Measurements from ENCODE around the gene ST8SIA1. TPM values are rescaled to one million over a fixed set of nuclear protein-coding genes. Genes with fewer than 3 reads are reported as not detected.
A peak's percentile ranks its signal among the peaks of the same experiment; 100 is the strongest.
"Not testable (repeated sequence)": the region's sequence is repeated elsewhere in the genome, so short reads cannot be mapped to it uniquely, and the experiment has no call there.

ST8SIA1 gene
- total RNA-seq, 2 experiments from 2014 or later = 9.5 to 9.6 TPM

DNA sequence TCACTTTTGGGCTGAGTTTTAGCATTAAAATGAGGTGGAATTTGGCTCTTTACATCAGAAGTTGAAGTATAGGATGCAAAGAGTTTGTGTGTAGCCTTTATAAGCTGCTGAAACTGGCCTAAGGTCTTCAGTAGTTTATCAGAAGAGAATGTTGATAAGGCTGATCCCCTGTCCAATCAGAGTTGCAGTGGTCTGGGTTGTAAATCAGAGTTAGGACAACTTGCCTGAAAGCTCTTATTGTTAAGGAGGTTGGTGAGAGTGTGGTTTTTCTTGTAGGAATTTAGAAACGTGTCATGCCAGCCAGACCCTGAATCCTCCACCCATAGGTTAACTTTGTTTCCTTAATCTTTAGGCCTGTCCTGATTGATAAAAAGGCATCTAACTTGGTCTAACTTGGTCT is 143.5 kb downstream of the ST8SIA1 start:
- ChIA-PET CTCF (no interaction called here), POLR2A (no interaction called here)
- Mint-ChIP-seq H3K36me3 (no peaks in the 10 kb centered on the region), H3K4me1 (ENCODE audit: low read depth) (peaks cover 4% of the 10 kb centered on the region), H3K27me3 (no peaks in the 10 kb centered on the region), H3K27ac (no peak overlapping the region), H3K4me3 (no peak overlapping the region), H3K9me3 (no peaks in the 10 kb centered on the region)
- DNase-seq = no peak
- intact Hi-C loops (cut with micrococcal nuclease) = loop anchor here (1.0 to 10.0 kb wide), 3 partner anchors 31 to 254 kb away; partner anchors contain the start of gene ST8SIA1

GRCh38 chr12:22188431-22188830 is 146.1 kb downstream of the ST8SIA1 start:
- ChIA-PET CTCF (no interaction called here), POLR2A (no interaction called here)
- peaks cover 4% of the 10 kb centered on the region for H3K4me1 Mint-ChIP-seq (ENCODE audit: low read depth)
- no peak for DNase-seq
- no peaks in the 10 kb centered on the region for H3K27me3 Mint-ChIP-seq
- H3K27ac Mint-ChIP-seq = no peak overlapping the region
- no peaks in the 10 kb centered on the region for H3K36me3 Mint-ChIP-seq
- no peak overlapping the region for H3K4me3 Mint-ChIP-seq
- H3K9me3 Mint-ChIP-seq = no peaks in the 10 kb centered on the region
- intact Hi-C loops (cut with micrococcal nuclease) = no loop called here

DNA sequence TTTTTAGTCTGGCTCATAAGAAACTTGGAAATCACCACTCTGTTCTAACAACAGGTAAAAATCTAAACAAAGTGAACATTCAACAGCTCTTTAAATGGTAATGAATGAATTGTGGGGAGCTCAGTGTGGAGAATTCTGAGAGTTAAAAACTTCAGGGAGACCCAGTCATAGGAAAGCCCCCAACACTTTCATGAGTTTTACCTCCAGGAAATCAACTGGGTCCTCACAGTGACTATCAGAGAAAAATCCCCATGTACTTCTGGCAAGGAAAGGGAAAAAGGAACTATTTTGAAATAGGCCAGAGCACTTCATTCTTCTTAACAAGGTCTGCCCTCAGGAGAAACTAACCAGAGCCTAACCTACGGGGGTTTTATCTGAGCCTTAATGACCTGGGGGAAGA is 153.8 kb downstream of the ST8SIA1 start:
- H3K27ac Mint-ChIP-seq = no peak overlapping the region
- H3K27me3 Mint-ChIP-seq = no peaks in the 10 kb centered on the region
- H3K9me3 Mint-ChIP-seq = no peaks in the 10 kb centered on the region
- ChIA-PET POLR2A (no interaction called here), CTCF (interaction anchor here (1.0 kb wide), 1 partner anchor 262 kb away, joined by 3 read pairs; no protein-coding TSS in a partner anchor)
- intact Hi-C loops (cut with micrococcal nuclease) = no loop called here
- H3K4me3 Mint-ChIP-seq = no peak overlapping the region
- H3K4me1 Mint-ChIP-seq (ENCODE audit: low read depth) = no peaks in the 10 kb centered on the region
- no peak for DNase-seq
- H3K36me3 Mint-ChIP-seq = no peaks in the 10 kb centered on the region

DNA sequence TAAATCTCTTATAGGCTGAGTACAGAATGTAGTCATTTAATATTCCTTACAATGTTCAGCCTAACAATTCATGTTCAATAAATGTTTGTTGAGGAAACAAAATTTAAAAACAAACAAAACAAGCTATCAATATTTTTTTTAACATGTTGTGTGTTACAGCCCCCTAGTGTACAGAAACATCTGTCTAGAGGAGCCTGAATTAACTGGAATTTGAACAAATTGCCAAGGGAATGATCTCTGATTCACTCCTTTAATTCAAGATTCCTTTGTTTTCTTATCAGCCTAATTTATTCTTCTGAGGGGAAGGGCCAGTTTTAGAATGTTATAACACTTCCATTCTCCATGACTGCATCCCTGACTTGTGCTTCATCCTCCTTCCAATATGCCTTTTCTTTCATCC is 161.3 kb downstream of the ST8SIA1 start:
- POLR2A ChIA-PET = no interaction called here
- no peak for DNase-seq
- Mint-ChIP-seq H3K27me3 (no peaks in the 10 kb centered on the region), H3K4me1 (ENCODE audit: low read depth) (peaks cover 5% of the 10 kb centered on the region), H3K27ac (no peak overlapping the region), H3K36me3 (no peaks in the 10 kb centered on the region), H3K4me3 (no peak overlapping the region), H3K9me3 (no peaks in the 10 kb centered on the region)
- CTCF ChIA-PET = interaction anchor here (0.6 to 1.0 kb wide), 4 partner anchors 25 to 162 kb away, joined by 3 to 4 read pairs (median 3); no protein-coding TSS in a partner anchor
- intact Hi-C loops (cut with micrococcal nuclease) = loop anchor here (1.0 kb wide), 1 partner anchor 72 kb away; no protein-coding TSS in a partner anchor

GRCh38 chr12:22172501-22172900 is 162.0 kb downstream of the ST8SIA1 start:
- intact Hi-C loops (cut with micrococcal nuclease) = no loop called here
- H3K36me3 Mint-ChIP-seq = no peaks in the 10 kb centered on the region
- peaks cover 5% of the 10 kb centered on the region for H3K4me1 Mint-ChIP-seq (ENCODE audit: low read depth)
- no peak overlapping the region for H3K4me3 Mint-ChIP-seq
- no peak overlapping the region for H3K27ac Mint-ChIP-seq
- H3K27me3 Mint-ChIP-seq = no peaks in the 10 kb centered on the region
- no peaks in the 10 kb centered on the region for H3K9me3 Mint-ChIP-seq
- ChIA-PET POLR2A (no interaction called here), CTCF (interaction anchor here (0.9 to 1.0 kb wide), 2 partner anchors 24 to 163 kb away, joined by 3 to 4 read pairs; no protein-coding TSS in a partner anchor)
- no peak for DNase-seq

DNA sequence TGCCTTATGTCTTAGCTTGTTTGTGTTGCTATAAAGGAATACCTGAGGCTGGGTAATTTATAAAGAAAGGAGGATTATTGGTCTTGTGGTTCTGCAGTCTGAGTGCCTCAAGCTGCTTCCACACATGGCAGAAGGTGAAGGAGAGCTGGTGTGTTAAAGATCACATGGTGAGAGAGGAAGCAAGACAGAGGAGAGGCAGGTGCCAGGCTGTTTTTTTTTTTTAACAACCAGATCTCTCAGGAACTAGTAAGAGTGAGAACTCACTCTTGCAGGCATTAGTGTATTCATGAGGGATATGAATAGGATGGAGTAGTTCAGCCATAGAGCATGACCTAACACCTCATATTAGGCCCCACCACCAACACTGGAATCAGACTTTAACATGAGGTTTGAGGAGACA is 165.1 kb downstream of the ST8SIA1 start:
- H3K36me3 Mint-ChIP-seq = no peaks in the 10 kb centered on the region
- H3K4me1 Mint-ChIP-seq (ENCODE audit: low read depth) = peaks cover 12% of the 10 kb centered on the region
- no peak overlapping the region for H3K27ac Mint-ChIP-seq
- H3K4me3 Mint-ChIP-seq = no peak overlapping the region
- H3K9me3 Mint-ChIP-seq = no peaks in the 10 kb centered on the region
- DNase-seq = no peak
- intact Hi-C loops (cut with micrococcal nuclease) = no loop called here
- no peaks in the 10 kb centered on the region for H3K27me3 Mint-ChIP-seq
- POLR2A ChIA-PET = no interaction called here
- CTCF ChIA-PET = interaction anchor here (0.6 kb wide), 1 partner anchor 73 kb away, joined by 3 read pairs; no protein-coding TSS in a partner anchor

- Mint-ChIP-seq H3K27me3 (no peaks in the 10 kb centered on the region), H3K27ac (peak overlapping the region; percentile 65), H3K9me3 (peaks cover 4% of the 10 kb centered on the region), H3K4me1 (ENCODE audit: low read depth) (peaks cover 40% of the 10 kb centered on the region), H3K4me3 (peak overlapping the region; percentile 9), H3K36me3 (no peaks in the 10 kb centered on the region)
- ChIA-PET POLR2A (no interaction called here), CTCF (interaction anchor here (0.9 kb wide), 2 partner anchors 8 to 171 kb away, joined by 3 to 4 read pairs; no protein-coding TSS in a partner anchor)
- DNase-seq = peak; percentile 18
- intact Hi-C loops (cut with micrococcal nuclease) = loop anchor here (2.0 to 5.0 kb wide), 2 partner anchors 117 to 233 kb away; partner anchors contain the start of gene CMAS
Measured at GRCh38 chr12:22164139-22164538, 170.4 kb downstream of the ST8SIA1 start.

DNA sequence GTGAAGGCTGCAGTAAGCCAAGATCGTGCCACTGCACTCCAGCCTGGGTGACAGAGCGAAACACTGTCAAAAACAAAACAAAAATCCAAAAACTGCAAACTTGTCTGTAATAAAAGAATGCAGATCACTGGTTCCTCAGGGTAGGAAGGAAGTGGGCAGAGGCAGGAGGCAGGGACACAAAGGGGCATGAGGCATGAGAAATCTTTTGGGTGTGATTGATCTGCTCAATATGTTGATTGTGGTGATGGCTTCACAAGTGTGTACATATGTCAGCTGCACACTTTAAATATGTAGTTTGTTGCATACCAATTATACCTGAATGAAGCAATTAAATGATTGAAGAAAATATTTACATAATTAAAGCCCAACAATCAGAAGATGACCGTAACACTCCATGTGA is 170.9 kb downstream of the ST8SIA1 start:
- intact Hi-C loops (cut with micrococcal nuclease) = loop anchor here (5.0 kb wide), 1 partner anchor 116 kb away; the partner anchor contains the start of gene CMAS
- H3K4me3 Mint-ChIP-seq = peak overlapping the region; percentile 14
- CTCF ChIA-PET = no interaction called here

GRCh38 chr12:22160396-22161003 is 174.0 kb downstream of the ST8SIA1 start:
- ChIA-PET POLR2A (no interaction called here), CTCF (interaction anchor here (0.6 kb wide), 1 partner anchor 104 kb away, joined by 3 read pairs; no protein-coding TSS in a partner anchor)
- Mint-ChIP-seq H3K27ac (peak overlapping the region; percentile 51), H3K27me3 (no peaks in the 10 kb centered on the region), H3K9me3 (peaks cover 4% of the 10 kb centered on the region), H3K4me3 (no peak overlapping the region), H3K4me1 (ENCODE audit: low read depth) (peaks cover 39% of the 10 kb centered on the region), H3K36me3 (no peaks in the 10 kb centered on the region)
- DNase-seq = peak; percentile 13
- intact Hi-C loops (cut with micrococcal nuclease) = loop anchor here (1.0 to 5.0 kb wide), 4 partner anchors 31 to 174 kb away; partner anchors contain the start of genes CMAS and ST8SIA1

More for the DNA sequence above, 170.9 kb downstream of the ST8SIA1 start:
- peak overlapping the region; percentile 66 for H3K27ac Mint-ChIP-seq
- peak; percentile 18 for DNase-seq
- H3K4me1 Mint-ChIP-seq (ENCODE audit: low read depth) = peaks cover 39% of the 10 kb centered on the region
- POLR2A ChIA-PET = no interaction called here
- peaks cover 4% of the 10 kb centered on the region for H3K9me3 Mint-ChIP-seq
- H3K27me3 Mint-ChIP-seq = no peaks in the 10 kb centered on the region
- H3K36me3 Mint-ChIP-seq = no peaks in the 10 kb centered on the region

GRCh38 chr12:22149286-22149685 is 185.2 kb downstream of the ST8SIA1 start:
- intact Hi-C loops (cut with micrococcal nuclease); H3K9me3 Mint-ChIP-seq: not testable (repeated sequence)

DNA sequence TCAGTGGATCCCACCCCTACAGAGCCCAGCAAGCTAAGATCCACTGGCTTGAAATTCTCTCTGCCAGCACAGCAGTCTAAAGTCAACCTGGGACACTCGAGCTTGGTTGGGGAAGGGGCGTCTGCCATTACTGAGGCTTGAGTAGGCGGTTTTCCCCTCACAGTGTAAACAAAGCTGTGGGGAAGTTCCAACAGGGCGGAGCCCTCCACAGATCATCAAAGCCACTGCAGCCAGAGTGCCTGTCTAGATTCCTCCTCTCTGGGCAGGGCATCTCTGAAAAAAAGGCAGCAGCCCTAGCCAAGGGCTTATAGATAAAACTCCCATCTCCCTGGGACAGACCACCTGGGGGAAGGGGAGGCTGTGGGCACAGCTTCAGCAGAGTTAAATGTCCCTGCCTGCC is 187.8 kb downstream of the ST8SIA1 start:
- peaks cover 23% of the 10 kb centered on the region for H3K4me1 Mint-ChIP-seq (ENCODE audit: low read depth)
- H3K27me3 Mint-ChIP-seq; POLR2A ChIA-PET; H3K4me3 Mint-ChIP-seq; H3K36me3 Mint-ChIP-seq; intact Hi-C loops (cut with micrococcal nuclease); H3K9me3 Mint-ChIP-seq; H3K27ac Mint-ChIP-seq: not testable (repeated sequence)
- peak; percentile 60 for DNase-seq
- CTCF ChIA-PET = interaction anchor here (0.6 to 1.2 kb wide), 2 partner anchors 27 to 449 kb away, joined by 3 read pairs; no protein-coding TSS in a partner anchor

More at GRCh38 chr12:22149286-22149685, 185.2 kb downstream of the ST8SIA1 start:
- POLR2A ChIA-PET, DNase-seq, H3K36me3 Mint-ChIP-seq, H3K27me3 Mint-ChIP-seq, H3K27ac Mint-ChIP-seq, CTCF ChIA-PET, H3K4me3 Mint-ChIP-seq: not testable (repeated sequence)
- H3K4me1 Mint-ChIP-seq (ENCODE audit: low read depth) = peaks cover 23% of the 10 kb centered on the region
